ENCODE results near the gene AASS. TPM values are rescaled to one million over a fixed set of nuclear protein-coding genes. Genes with fewer than 3 reads are reported as not detected.

The AASS gene
- total RNA-seq, 1 experiment from 2014 or later: 0.31 TPM

DNA sequence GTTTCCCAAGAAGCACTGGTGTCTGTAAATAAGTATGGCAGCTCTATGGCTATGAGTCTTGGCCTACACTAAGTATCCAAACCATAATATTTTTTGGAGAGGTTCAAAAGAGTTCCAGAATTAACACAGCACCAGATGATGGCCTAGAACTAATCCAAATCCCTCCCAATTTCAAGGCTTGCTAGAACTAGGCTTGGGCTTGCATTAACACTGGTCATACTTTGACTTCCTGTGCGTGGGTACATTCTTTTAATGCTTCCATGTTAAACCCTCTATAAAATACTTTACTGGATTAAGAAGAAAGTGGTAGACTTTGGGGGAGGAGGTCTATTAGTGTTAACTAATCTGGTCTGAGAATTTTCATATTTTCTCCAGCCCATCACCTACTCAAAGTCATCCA, 3.1 kb downstream of the AASS start:
- Histone ChIP-seq H3K27ac (ENCODE audit: low read length) (no peak overlapping the region), H3K27me3 (ENCODE audit: control insufficient read depth, insufficient read depth, low read length) (peaks cover 16% of the 10 kb centered on the region), H3K4me1 (ENCODE audit: control insufficient read depth, insufficient read depth, low read length) (peaks cover 8% of the 10 kb centered on the region), H3K9me3 (ENCODE audit: control insufficient read depth, insufficient read depth, low read depth, low read length) (no peaks in the 10 kb centered on the region), H3K4me3 (ENCODE audit: low read depth in 2 of 2, low read length in 2 of 2) (no peak overlapping the region), H3K36me3 (ENCODE audit: control insufficient read depth, insufficient read depth, low read length) (no peaks in the 10 kb centered on the region)
- TF ChIP-seq, protein P1, sequence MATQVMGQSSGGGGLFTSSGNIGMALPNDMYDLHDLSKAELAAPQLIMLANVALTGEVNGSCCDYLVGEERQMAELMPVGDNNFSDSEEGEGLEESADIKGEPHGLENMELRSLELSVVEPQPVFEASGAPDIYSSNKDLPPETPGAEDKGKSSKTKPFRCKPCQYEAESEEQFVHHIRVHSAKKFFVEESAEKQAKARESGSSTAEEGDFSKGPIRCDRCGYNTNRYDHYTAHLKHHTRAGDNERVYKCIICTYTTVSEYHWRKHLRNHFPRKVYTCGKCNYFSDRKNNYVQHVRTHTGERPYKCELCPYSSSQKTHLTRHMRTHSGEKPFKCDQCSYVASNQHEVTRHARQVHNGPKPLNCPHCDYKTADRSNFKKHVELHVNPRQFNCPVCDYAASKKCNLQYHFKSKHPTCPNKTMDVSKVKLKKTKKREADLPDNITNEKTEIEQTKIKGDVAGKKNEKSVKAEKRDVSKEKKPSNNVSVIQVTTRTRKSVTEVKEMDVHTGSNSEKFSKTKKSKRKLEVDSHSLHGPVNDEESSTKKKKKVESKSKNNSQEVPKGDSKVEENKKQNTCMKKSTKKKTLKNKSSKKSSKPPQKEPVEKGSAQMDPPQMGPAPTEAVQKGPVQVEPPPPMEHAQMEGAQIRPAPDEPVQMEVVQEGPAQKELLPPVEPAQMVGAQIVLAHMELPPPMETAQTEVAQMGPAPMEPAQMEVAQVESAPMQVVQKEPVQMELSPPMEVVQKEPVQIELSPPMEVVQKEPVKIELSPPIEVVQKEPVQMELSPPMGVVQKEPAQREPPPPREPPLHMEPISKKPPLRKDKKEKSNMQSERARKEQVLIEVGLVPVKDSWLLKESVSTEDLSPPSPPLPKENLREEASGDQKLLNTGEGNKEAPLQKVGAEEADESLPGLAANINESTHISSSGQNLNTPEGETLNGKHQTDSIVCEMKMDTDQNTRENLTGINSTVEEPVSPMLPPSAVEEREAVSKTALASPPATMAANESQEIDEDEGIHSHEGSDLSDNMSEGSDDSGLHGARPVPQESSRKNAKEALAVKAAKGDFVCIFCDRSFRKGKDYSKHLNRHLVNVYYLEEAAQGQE (IDR thresholded peaks at IDR 0.05; ENCODE audit: insufficient read depth in 1 of 2, low read depth in 2 of 2, low read length in 1 of 2): no peak
- TF ChIP-seq SIN3A (IDR thresholded peaks at IDR 0.05; ENCODE audit: borderline replicate concordance, insufficient read depth, low read depth, low read length) (no peak), TCF7L2 (IDR thresholded peaks at IDR 0.05; ENCODE audit: low read depth, low read length) (no peak), POLR2AphosphoS5 (IDR thresholded peaks at IDR 0.05; ENCODE audit: low read depth, low read length) (no peak)
- TF ChIP-seq, protein P2, sequence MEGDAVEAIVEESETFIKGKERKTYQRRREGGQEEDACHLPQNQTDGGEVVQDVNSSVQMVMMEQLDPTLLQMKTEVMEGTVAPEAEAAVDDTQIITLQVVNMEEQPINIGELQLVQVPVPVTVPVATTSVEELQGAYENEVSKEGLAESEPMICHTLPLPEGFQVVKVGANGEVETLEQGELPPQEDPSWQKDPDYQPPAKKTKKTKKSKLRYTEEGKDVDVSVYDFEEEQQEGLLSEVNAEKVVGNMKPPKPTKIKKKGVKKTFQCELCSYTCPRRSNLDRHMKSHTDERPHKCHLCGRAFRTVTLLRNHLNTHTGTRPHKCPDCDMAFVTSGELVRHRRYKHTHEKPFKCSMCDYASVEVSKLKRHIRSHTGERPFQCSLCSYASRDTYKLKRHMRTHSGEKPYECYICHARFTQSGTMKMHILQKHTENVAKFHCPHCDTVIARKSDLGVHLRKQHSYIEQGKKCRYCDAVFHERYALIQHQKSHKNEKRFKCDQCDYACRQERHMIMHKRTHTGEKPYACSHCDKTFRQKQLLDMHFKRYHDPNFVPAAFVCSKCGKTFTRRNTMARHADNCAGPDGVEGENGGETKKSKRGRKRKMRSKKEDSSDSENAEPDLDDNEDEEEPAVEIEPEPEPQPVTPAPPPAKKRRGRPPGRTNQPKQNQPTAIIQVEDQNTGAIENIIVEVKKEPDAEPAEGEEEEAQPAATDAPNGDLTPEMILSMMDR (IDR thresholded peaks at IDR 0.05): no peak
- intact Hi-C loops (cut with micrococcal nuclease; ENCODE audit: unreplicated experiment): no loop called here
- POLR2A ChIA-PET: no interaction called here
- CTCF ChIA-PET: no interaction called here
- BruUV-seq (replicated peaks): no TSS peak
- ATAC-seq (no peak), DNase-seq (ENCODE audit: low read depth, low spot score) (no peak)
- in situ Hi-C loops (cut with HindIII; ENCODE audit: low pct_unique_long_range_greater_than_20kb, low sequenced_read_pairs): no loop called here

DNA sequence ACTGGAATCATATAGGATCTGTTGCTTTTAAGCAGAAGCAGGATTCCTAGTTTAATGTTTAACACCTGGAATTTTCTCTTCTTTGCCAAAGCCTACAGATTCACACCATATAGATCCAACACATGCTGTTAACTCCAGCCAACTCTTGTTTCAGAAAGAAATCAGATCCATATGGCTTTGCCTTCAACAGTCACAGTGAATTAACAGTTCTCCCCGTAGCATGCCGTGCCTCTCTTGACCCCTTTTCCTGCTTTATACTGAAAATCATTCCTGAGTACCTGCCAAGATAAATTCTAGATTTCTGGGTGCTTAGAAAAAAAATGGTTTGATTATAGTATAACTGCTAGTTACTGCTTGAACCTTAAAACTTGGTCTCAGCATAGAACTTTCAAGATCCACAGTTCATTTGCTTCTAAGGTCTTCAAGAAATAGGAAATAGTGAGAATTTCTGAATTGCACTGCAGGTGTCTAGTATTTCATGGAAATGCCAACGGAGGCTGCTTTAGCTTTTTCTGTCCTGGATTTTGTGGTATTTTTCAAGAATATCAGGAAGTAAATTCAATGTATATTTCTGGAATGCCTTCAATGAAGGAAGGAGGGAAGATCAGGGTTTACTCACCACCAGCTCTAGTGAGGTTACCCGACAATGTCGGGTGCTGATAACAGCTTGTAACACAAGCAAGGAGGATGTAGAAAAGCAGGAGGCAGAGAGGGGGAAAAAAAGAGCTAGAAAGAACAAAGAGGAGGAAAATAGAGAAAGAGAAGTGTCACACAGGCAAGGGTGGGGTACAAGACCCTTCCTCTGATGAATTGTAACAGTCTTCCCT, 6.6 kb downstream of the AASS start:
- Histone ChIP-seq H3K36me3 (ENCODE audit: control insufficient read depth, insufficient read depth, low read length) (no peaks in the 10 kb centered on the region), H3K27me3 (ENCODE audit: control insufficient read depth, insufficient read depth, low read length) (peaks cover 6% of the 10 kb centered on the region), H3K4me1 (ENCODE audit: control insufficient read depth, insufficient read depth, low read length) (no peaks in the 10 kb centered on the region), H3K27ac (ENCODE audit: low read length) (no peak overlapping the region), H3K4me3 (ENCODE audit: low read depth in 2 of 2, low read length in 2 of 2) (peak overlapping the region; percentile 24 to 45), H3K9me3 (ENCODE audit: control insufficient read depth, insufficient read depth, low read depth, low read length) (no peaks in the 10 kb centered on the region)
- intact Hi-C loops (cut with micrococcal nuclease; ENCODE audit: unreplicated experiment): no loop called here
- POLR2A ChIA-PET: no interaction called here
- in situ Hi-C loops (cut with HindIII; ENCODE audit: low pct_unique_long_range_greater_than_20kb, low sequenced_read_pairs): no loop called here
- TF ChIP-seq, protein P1 (IDR thresholded peaks at IDR 0.05; ENCODE audit: insufficient read depth in 1 of 2, low read depth in 2 of 2, low read length in 1 of 2): no peak
- TF ChIP-seq SIN3A (IDR thresholded peaks at IDR 0.05; ENCODE audit: borderline replicate concordance, insufficient read depth, low read depth, low read length) (no peak), TCF7L2 (IDR thresholded peaks at IDR 0.05; ENCODE audit: low read depth, low read length) (no peak), POLR2AphosphoS5 (IDR thresholded peaks at IDR 0.05; ENCODE audit: low read depth, low read length) (no peak)
- TF ChIP-seq, protein P2 (IDR thresholded peaks at IDR 0.05): no peak
- no peak for ATAC-seq
- DNase-seq (ENCODE audit: low read depth, low spot score): no peak
- CTCF ChIA-PET: no interaction called here
- no TSS peak for BruUV-seq (replicated peaks)
